Smooth muscle cell (in vitro differentiated cells): Measurements from ENCODE around the gene NME5. TPM values are rescaled to one million over a fixed set of nuclear protein-coding genes. Genes with fewer than 3 reads are reported as not detected.
A peak's percentile ranks its signal among the peaks of the same experiment; 100 is the strongest.

Experiments
- DNase-seq: peaks from one replicate; lab custom pipeline; 2025; ENCODE audit not compliant: unreplicated experiment; lab: John Stamatoyannopoulos, UW
- H2AFZ ChIP-seq: fragments of 200-600 bp; sonication (generic); 2 replicates; pipeline ENCODE4 v1.6.0; 2016; ENCODE audit warnings: antibody characterized with exemption, low read depth, mild to moderate bottlenecking
- H3F3A ChIP-seq: fragments of 200-600 bp; sonication (generic); 2 replicates; pipeline ENCODE4 v1.6.0; 2017; ENCODE audit warnings: antibody characterized with exemption, low read depth
- H3K27ac ChIP-seq: fragments of 200-600 bp; sonication (generic); 2 replicates; pipeline ENCODE4 v1.5.1; 2016; ENCODE audit warnings: low read depth, mild to moderate bottlenecking
- H3K27me3 ChIP-seq: fragments of 200-600 bp; sonication (generic); 2 replicates; pipeline ENCODE4 v1.6.1; 2016; ENCODE audit warnings: low read depth, mild to moderate bottlenecking
- H3K36me3 ChIP-seq: fragments of 200-600 bp; sonication (generic); 2 replicates; pipeline ENCODE4 v1.5.1; 2016; ENCODE audit warnings: low read depth
- H3K4me1 ChIP-seq: fragments of 200-600 bp; sonication (generic); 2 replicates; pipeline ENCODE4 v1.5.1; 2016; ENCODE audit warnings: low read depth
- H3K4me2 ChIP-seq: fragments of 200-600 bp; sonication (generic); 2 replicates; pipeline ENCODE4 v1.6.0; 2016; ENCODE audit warnings: mild to moderate bottlenecking
- H3K4me3 ChIP-seq: fragments of 200-600 bp; sonication (generic); 2 replicates; pipeline ENCODE4 v1.5.1; 2016; ENCODE audit warnings: mild to moderate bottlenecking
- H3K79me2 ChIP-seq: fragments of 200-600 bp; sonication (generic); 2 replicates; pipeline ENCODE4 v1.6.0; 2016; ENCODE audit warnings: low read depth, mild to moderate bottlenecking
- H3K9ac ChIP-seq: fragments of 200-600 bp; sonication (generic); 2 replicates; pipeline ENCODE4 v1.6.0; 2016; ENCODE audit warnings: low read depth
- H3K9me3 ChIP-seq: fragments of 200-600 bp; sonication (generic); replicated peaks from 2 replicates; pipeline ENCODE4 v1.5.1; 2016; ENCODE audit warnings: low read depth
- H4K20me1 ChIP-seq: fragments of 200-600 bp; sonication (generic); 2 replicates; pipeline ENCODE4 v1.6.0; 2016; ENCODE audit warnings: low read depth
- CTCF ChIP-seq: fragments of 200-600 bp; sonication (generic); IDR thresholded peaks from 2 replicates; pipeline ENCODE4 v1.5.1; 2017; ENCODE audit warnings: borderline replicate concordance, mild to moderate bottlenecking, antibody characterized with exemption; ENCODE audit not compliant: insufficient read depth, poor library complexity, severe bottlenecking
- WGBS: methylation state at CpG from one replicate; pipeline ENCODE4 v1.1.7; 2016; ENCODE audit warnings: low lambda C conversion rate; 5-methylcytosine and 5-hydroxymethylcytosine counted together
- polyA plus RNA-seq: library from polyadenylated mRNA; unstranded; fragments of >200 nt; fragmentation: Nextera tagmentation; extraction: Ambion mirVana; gene quantifications from 2 replicates; pipeline ENCODE4 v1.2.1, GENCODE V29; 2016
- small RNA-seq: library from RNA; depleted of rRNA; stranded (forward); fragments of <200 nt; gene quantifications from one replicate; pipeline ENCODE3, GENCODE V24; 2014
- total RNA-seq: library from RNA; depleted of rRNA; stranded (reverse); fragments of >200 nt; gene quantifications from 2 replicates; pipeline ENCODE4 v1.2.3, GENCODE V29; 2014

The NME5 gene
- total and polyA plus RNA-seq, 2 experiments from 2014 or later: 1.2 to 2.7 TPM

GRCh38 chr5:138068742-138069600 lies 70.3 kb downstream of the NME5 start:
- Histone ChIP-seq H3K27me3 (no peaks in the 10 kb centered on the region), H4K20me1 (no peaks in the 10 kb centered on the region), H3K4me1 (no peaks in the 10 kb centered on the region), H3F3A (no peaks in the 10 kb centered on the region), H3K79me2 (no peaks in the 10 kb centered on the region), H3K27ac (no peak overlapping the region), H3K9ac (no peak overlapping the region), H3K4me2 (no peak overlapping the region), H3K36me3 (no peaks in the 10 kb centered on the region), H3K9me3 (no peaks in the 10 kb centered on the region), H2AFZ (no peak overlapping the region), H3K4me3 (no peak overlapping the region)
- TF ChIP-seq CTCF: peak; percentile 69
- 37% methylated on average over 6 of the region's 6 CpGs for WGBS
- peak; percentile 31 for DNase-seq

GRCh38 chr5:138067945-138068344 lies 71.3 kb downstream of the NME5 start:
- H3K4me3 ChIP-seq: no peak overlapping the region
- H3K9ac ChIP-seq: no peak overlapping the region
- no peak for DNase-seq
- no peak overlapping the region for H3K27ac ChIP-seq
- no peak overlapping the region for H3K4me2 ChIP-seq
- H3K27me3 ChIP-seq: no peaks in the 10 kb centered on the region
- H3K9me3 ChIP-seq: no peaks in the 10 kb centered on the region
- H2AFZ ChIP-seq: no peak overlapping the region
- no peaks in the 10 kb centered on the region for H3K36me3 ChIP-seq
- no peaks in the 10 kb centered on the region for H4K20me1 ChIP-seq
- no peaks in the 10 kb centered on the region for H3K79me2 ChIP-seq
- TF ChIP-seq CTCF: no peak
- 92% methylated on average over 8 of the region's 8 CpGs for WGBS
- no peaks in the 10 kb centered on the region for H3K4me1 ChIP-seq
- no peaks in the 10 kb centered on the region for H3F3A ChIP-seq

Small RNA genes within 50 kb of the gene (small RNA-seq; reads per million reads assigned to genes)
- gene RNU6-1148P: not detected
- not detected for gene RNU6-460P
- gene RNU6-888P: not detected

Other genes starting within 250 kb of the NME5 start
- not detected in 2 replicates for gene PKD2L2, start 250.0 kb downstream of the NME5 start, total RNA-seq
- gene PKD2L2, start 250.0 kb downstream of the NME5 start, polyA plus RNA-seq: 0.19 and 0.22 TPM in 2 replicates
- gene FAM13B, start 106.3 kb downstream of the NME5 start, total RNA-seq: 15.1 and 22.9 TPM in 2 replicates
- 3.8 and 10.9 TPM in 2 replicates for gene FAM13B, start 106.3 kb downstream of the NME5 start, polyA plus RNA-seq
- not detected in 2 replicates for gene WNT8A, start 55.4 kb downstream of the NME5 start, total RNA-seq
- gene WNT8A, start 55.4 kb downstream of the NME5 start, polyA plus RNA-seq: not detected in 2 replicates
- gene BRD8, start 39.2 kb upstream of the NME5 start, total RNA-seq: 24.2 and 25.1 TPM in 2 replicates
- gene BRD8, start 39.2 kb upstream of the NME5 start, polyA plus RNA-seq: 34.3 and 41.2 TPM in 2 replicates
- gene KIF20A, start 39.7 kb upstream of the NME5 start, total RNA-seq: 8.8 and 10.7 TPM in 2 replicates
- gene KIF20A, start 39.7 kb upstream of the NME5 start, polyA plus RNA-seq: 7.8 and 9.4 TPM in 2 replicates
- 37.2 and 61.0 TPM in 2 replicates for gene CDC23, start 73.9 kb upstream of the NME5 start, total RNA-seq
- gene CDC23, start 73.9 kb upstream of the NME5 start, polyA plus RNA-seq: 39.5 and 43.5 TPM in 2 replicates
- gene GFRA3, start 135.2 kb upstream of the NME5 start, total RNA-seq: 0.36 TPM in 1 of 2 replicates, not detected in the other
- gene GFRA3, start 135.2 kb upstream of the NME5 start, polyA plus RNA-seq: 0.09 and 2.7 TPM in 2 replicates
- 2.6 and 4.3 TPM in 2 replicates for gene CDC25C, start 192.4 kb upstream of the NME5 start, total RNA-seq
- gene CDC25C, start 192.4 kb upstream of the NME5 start, polyA plus RNA-seq: 1.7 and 3.0 TPM in 2 replicates
- gene FAM53C, start 198.8 kb upstream of the NME5 start, total RNA-seq: 34.8 and 48.1 TPM in 2 replicates
- 44.5 and 45.1 TPM in 2 replicates for gene FAM53C, start 198.8 kb upstream of the NME5 start, polyA plus RNA-seq
- 43.1 and 54.3 TPM in 2 replicates for gene KDM3B, start 213.3 kb upstream of the NME5 start, total RNA-seq
- 16.5 and 17.9 TPM in 2 replicates for gene KDM3B, start 213.3 kb upstream of the NME5 start, polyA plus RNA-seq